GM19240 (cell line): ENCODE results near the gene FXN.

Experiments used
- DNase-seq: peaks from one replicate; pipeline ENCODE4 v3.0.0; 2011; ENCODE audit warnings: low spot score; ENCODE audit not compliant: insufficient read length

The FXN gene

GRCh38 chr9:69137311-69137710 is 101.8 kb downstream of the FXN start:
- no peak for DNase-seq

- no peak for DNase-seq
Measured at GRCh38 chr9:69139596-69139995, 104.0 kb downstream of the FXN start.

GRCh38 chr9:69140123-69140735 is 104.7 kb downstream of the FXN start:
- DNase-seq, result no peak

- no peak for DNase-seq
Measured at GRCh38 chr9:69141851-69142250, 106.3 kb downstream of the FXN start.

GRCh38 chr9:69143291-69143690 is 107.7 kb downstream of the FXN start:
- DNase-seq, result no peak

- no peak for DNase-seq
Measured at GRCh38 chr9:69145144-69145715, 109.7 kb downstream of the FXN start.

GRCh38 chr9:69147041-69147834 is 111.7 kb downstream of the FXN start:
- no peak for DNase-seq

GRCh38 chr9:69149321-69149807 is 113.8 kb downstream of the FXN start:
- no peak for DNase-seq
